Loucy (cell line): Measurements from ENCODE around the gene CYP2D6.

Experiments used
- CTCF ChIP-seq: fragments of 200-600 bp; sonication (generic); conservative IDR thresholded peaks from 2 replicates; pipeline ENCODE4 v1.5.1; 2014; ENCODE audit warnings: mild to moderate bottlenecking, antibody characterized with exemption, low read length
- EZH2phosphoT487 ChIP-seq: fragments of 200-600 bp; IDR thresholded peaks from 2 replicates; pipeline ENCODE4 v1.6.1; 2018; ENCODE audit warnings: antibody characterized with exemption, mild to moderate bottlenecking, moderate library complexity, borderline replicate concordance

GRCh38 chr22:42178910-42179519 is 48.4 kb upstream of the CYP2D6 start:
- TF ChIP-seq CTCF (no peak), EZH2phosphoT487 (no peak)
